ENCODE results near the gene GRID2. TPM values are rescaled to one million over a fixed set of nuclear protein-coding genes. Genes with fewer than 3 reads are reported as not detected.

The GRID2 gene
- total and polyA plus RNA-seq, 2 experiments from 2014 or later: 0.12 TPM; not detected in 1

- no peaks in the 10 kb centered on the region for H3K27me3 ChIP-seq
- TF ChIP-seq, protein P1, sequence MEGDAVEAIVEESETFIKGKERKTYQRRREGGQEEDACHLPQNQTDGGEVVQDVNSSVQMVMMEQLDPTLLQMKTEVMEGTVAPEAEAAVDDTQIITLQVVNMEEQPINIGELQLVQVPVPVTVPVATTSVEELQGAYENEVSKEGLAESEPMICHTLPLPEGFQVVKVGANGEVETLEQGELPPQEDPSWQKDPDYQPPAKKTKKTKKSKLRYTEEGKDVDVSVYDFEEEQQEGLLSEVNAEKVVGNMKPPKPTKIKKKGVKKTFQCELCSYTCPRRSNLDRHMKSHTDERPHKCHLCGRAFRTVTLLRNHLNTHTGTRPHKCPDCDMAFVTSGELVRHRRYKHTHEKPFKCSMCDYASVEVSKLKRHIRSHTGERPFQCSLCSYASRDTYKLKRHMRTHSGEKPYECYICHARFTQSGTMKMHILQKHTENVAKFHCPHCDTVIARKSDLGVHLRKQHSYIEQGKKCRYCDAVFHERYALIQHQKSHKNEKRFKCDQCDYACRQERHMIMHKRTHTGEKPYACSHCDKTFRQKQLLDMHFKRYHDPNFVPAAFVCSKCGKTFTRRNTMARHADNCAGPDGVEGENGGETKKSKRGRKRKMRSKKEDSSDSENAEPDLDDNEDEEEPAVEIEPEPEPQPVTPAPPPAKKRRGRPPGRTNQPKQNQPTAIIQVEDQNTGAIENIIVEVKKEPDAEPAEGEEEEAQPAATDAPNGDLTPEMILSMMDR (IDR thresholded peaks at IDR 0.05; ENCODE audit: low read depth, low read length): no peak
- no peak for DNase-seq (ENCODE audit: low read depth in 1 of 2, low spot score in 1 of 2)
- no peaks in the 10 kb centered on the region for H3K9me3 ChIP-seq (ENCODE audit: low read depth)
- no peak overlapping the region for H3K4me3 ChIP-seq
- no peaks in the 10 kb centered on the region for H3K36me3 ChIP-seq
- H3K27ac ChIP-seq: no peak overlapping the region
- no peaks in the 10 kb centered on the region for H3K4me1 ChIP-seq (ENCODE audit: low read depth)
These were observed 1172.0 kb downstream of the GRID2 start for GRCh38 chr4:93475730-93476129.

GRCh38 chr4:93478805-93479204 is 1175.0 kb downstream of the GRID2 start:
- DNase-seq (ENCODE audit: low read depth in 1 of 2, low spot score in 1 of 2): no peak
- H3K9me3 ChIP-seq (ENCODE audit: low read depth): no peaks in the 10 kb centered on the region
- H3K36me3 ChIP-seq: no peaks in the 10 kb centered on the region
- H3K27me3 ChIP-seq: no peaks in the 10 kb centered on the region
- no peak overlapping the region for H3K27ac ChIP-seq
- no peaks in the 10 kb centered on the region for H3K4me1 ChIP-seq (ENCODE audit: low read depth)
- no peak overlapping the region for H3K4me3 ChIP-seq
- TF ChIP-seq, protein P1 (IDR thresholded peaks at IDR 0.05; ENCODE audit: low read depth, low read length): no peak

- TF ChIP-seq, protein P1 (IDR thresholded peaks at IDR 0.05; ENCODE audit: low read depth, low read length): no peak
- Histone ChIP-seq H3K27me3 (no peaks in the 10 kb centered on the region), H3K4me3 (no peak overlapping the region), H3K36me3 (no peaks in the 10 kb centered on the region), H3K4me1 (ENCODE audit: low read depth) (no peaks in the 10 kb centered on the region), H3K27ac (no peak overlapping the region), H3K9me3 (ENCODE audit: low read depth) (no peaks in the 10 kb centered on the region)
- DNase-seq (ENCODE audit: low read depth in 1 of 2, low spot score in 1 of 2): no peak
These were observed 1176.7 kb downstream of the GRID2 start for GRCh38 chr4:93480452-93480851.

- Histone ChIP-seq H3K27me3 (no peaks in the 10 kb centered on the region), H3K27ac (no peak overlapping the region), H3K36me3 (no peaks in the 10 kb centered on the region), H3K4me3 (no peak overlapping the region), H3K4me1 (ENCODE audit: low read depth) (no peaks in the 10 kb centered on the region), H3K9me3 (ENCODE audit: low read depth) (no peaks in the 10 kb centered on the region)
- TF ChIP-seq, protein P1 (IDR thresholded peaks at IDR 0.05; ENCODE audit: low read depth, low read length): no peak
- DNase-seq (ENCODE audit: low read depth in 1 of 2, low spot score in 1 of 2): no peak
These were observed 1191.6 kb downstream of the GRID2 start for GRCh38 chr4:93495346-93495745.

DNA sequence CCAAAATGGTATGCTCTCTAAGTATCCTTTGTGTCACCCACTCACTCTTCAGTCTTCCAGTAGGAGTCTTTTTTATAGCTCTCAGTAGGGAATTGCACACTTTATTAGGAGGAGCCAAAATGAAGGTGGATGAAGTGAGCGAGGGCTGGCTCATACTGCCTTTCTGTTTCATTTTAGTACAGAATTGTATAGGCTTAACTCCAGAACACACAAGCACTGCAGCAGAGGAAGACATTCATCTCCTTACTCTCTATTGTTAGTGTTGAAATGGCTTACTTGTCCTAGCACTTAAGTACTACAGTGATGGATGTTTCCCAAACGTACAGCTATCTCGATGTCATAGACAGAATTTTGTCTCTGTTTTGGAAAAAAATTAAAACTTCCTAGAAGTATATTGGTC is 1197.5 kb downstream of the GRID2 start:
- Histone ChIP-seq H3K9me3 (ENCODE audit: low read depth) (no peaks in the 10 kb centered on the region), H3K4me3 (no peak overlapping the region), H3K4me1 (ENCODE audit: low read depth) (no peaks in the 10 kb centered on the region), H3K27ac (no peak overlapping the region), H3K36me3 (no peaks in the 10 kb centered on the region), H3K27me3 (no peaks in the 10 kb centered on the region)
- DNase-seq (ENCODE audit: low read depth in 1 of 2, low spot score in 1 of 2): no peak
- TF ChIP-seq, protein P1 (IDR thresholded peaks at IDR 0.05; ENCODE audit: low read depth, low read length): no peak

DNA sequence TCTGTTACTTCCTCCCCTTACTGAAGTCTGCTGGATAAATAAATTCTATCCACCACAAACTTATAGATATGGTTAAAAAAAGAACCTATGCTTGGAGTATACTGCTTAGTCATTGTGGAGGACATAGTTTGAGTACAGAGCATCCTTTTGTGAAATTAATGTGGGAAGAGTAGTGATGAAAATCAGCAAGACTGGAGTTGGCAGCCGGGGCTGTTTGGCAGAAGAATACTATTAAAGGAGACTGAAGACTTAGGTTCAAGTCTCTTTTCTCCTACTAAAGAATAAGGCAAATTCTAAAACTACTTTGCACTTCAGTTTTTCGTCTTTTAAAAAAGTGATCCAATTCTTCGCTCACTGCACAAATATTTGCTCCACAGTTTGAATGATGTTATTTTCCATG is 1198.2 kb downstream of the GRID2 start:
- H3K4me3 ChIP-seq: no peak overlapping the region
- no peaks in the 10 kb centered on the region for H3K36me3 ChIP-seq
- TF ChIP-seq, protein P1 (IDR thresholded peaks at IDR 0.05; ENCODE audit: low read depth, low read length): no peak
- H3K27ac ChIP-seq: no peak overlapping the region
- H3K27me3 ChIP-seq: no peaks in the 10 kb centered on the region
- H3K4me1 ChIP-seq (ENCODE audit: low read depth): no peaks in the 10 kb centered on the region
- no peaks in the 10 kb centered on the region for H3K9me3 ChIP-seq (ENCODE audit: low read depth)
- DNase-seq (ENCODE audit: low read depth in 1 of 2, low spot score in 1 of 2): no peak

All from cardiac muscle cell (in vitro differentiated cells and primary cell).